HEK293T (cell line): ENCODE measurements around the gene SNX1.

Experiments
- BHLHE40 ChIP-seq: fragments of 450-650 bp; IDR thresholded peaks from 2 replicates; pipeline ENCODE4 v1.6.1; 2016; ENCODE audit warnings: mild to moderate bottlenecking, moderate library complexity, borderline replicate concordance
- ELF4 ChIP-seq: fragments of 450-650 bp; IDR thresholded peaks from 2 replicates; pipeline ENCODE4 v1.6.1; 2017; ENCODE audit warnings: antibody characterized with exemption
- FOXA1 ChIP-seq: fragments of 450-650 bp; IDR thresholded peaks from 2 replicates; pipeline ENCODE4 v1.6.1; 2016; ENCODE audit warnings: mild to moderate bottlenecking
- FOXM1 ChIP-seq: fragments of 450-650 bp; IDR thresholded peaks from 2 replicates; pipeline ENCODE4 v1.6.1; 2017; ENCODE audit warnings: mild to moderate bottlenecking, borderline replicate concordance
- HDGF ChIP-seq: fragments of 450-650 bp; IDR thresholded peaks from 2 replicates; pipeline ENCODE4 v1.6.1; 2017; ENCODE audit warnings: antibody characterized with exemption, borderline replicate concordance
- L3MBTL2 ChIP-seq: fragments of 450-650 bp; conservative IDR thresholded peaks from 2 replicates; pipeline ENCODE4 v1.6.1; 2016; ENCODE audit warnings: mild to moderate bottlenecking
- NFRKB ChIP-seq: fragments of 450-650 bp; IDR thresholded peaks from 2 replicates; pipeline ENCODE4 v1.6.1; 2016; ENCODE audit warnings: mild to moderate bottlenecking, moderate library complexity
- SP1 ChIP-seq: fragments of 450-650 bp; IDR thresholded peaks from 2 replicates; pipeline ENCODE4 v1.6.1; 2017
- SUZ12 ChIP-seq: fragments of 450-650 bp; IDR thresholded peaks from 2 replicates; pipeline ENCODE4 v1.6.1; 2016; ENCODE audit warnings: mild to moderate bottlenecking
- TARDBP ChIP-seq: fragments of 450-650 bp; IDR thresholded peaks from 2 replicates; pipeline ENCODE4 v1.6.1; 2016
- ZNF384 ChIP-seq: fragments of 450-650 bp; IDR thresholded peaks from 2 replicates; pipeline ENCODE4 v1.6.1; 2016

- TF ChIP-seq NFRKB (no peak), SP1 (no peak), SUZ12 (no peak), ELF4 (no peak), FOXA1 (no peak), TARDBP (no peak), BHLHE40 (no peak), HDGF (no peak), FOXM1 (no peak), ZNF384 (no peak), L3MBTL2 (no peak)
Measured at GRCh38 chr15:64122444-64122843, 26.7 kb downstream of the SNX1 start.
